Stimulated activated CD8-positive, alpha-beta memory T cell treated with anti-CD3 and anti-CD28 coated beads, Interleukin-4, amount 100 ng/mL, for 4 hours (primary cell): Measurements from ENCODE around the gene PAFAH1B1.
"Not testable (repeated sequence)": the region's sequence is repeated elsewhere in the genome, so short reads cannot be mapped to it uniquely, and the experiment has no call there.

ENCODE experiments used
- DNase-seq, 2 donors: peaks; one replicate each; pipeline ENCODE4 v3.0.0-alpha.2; 2020; ENCODE audit warnings: low read depth in 2 of 2, low spot score in 1 of 2

Gene PAFAH1B1

DNA sequence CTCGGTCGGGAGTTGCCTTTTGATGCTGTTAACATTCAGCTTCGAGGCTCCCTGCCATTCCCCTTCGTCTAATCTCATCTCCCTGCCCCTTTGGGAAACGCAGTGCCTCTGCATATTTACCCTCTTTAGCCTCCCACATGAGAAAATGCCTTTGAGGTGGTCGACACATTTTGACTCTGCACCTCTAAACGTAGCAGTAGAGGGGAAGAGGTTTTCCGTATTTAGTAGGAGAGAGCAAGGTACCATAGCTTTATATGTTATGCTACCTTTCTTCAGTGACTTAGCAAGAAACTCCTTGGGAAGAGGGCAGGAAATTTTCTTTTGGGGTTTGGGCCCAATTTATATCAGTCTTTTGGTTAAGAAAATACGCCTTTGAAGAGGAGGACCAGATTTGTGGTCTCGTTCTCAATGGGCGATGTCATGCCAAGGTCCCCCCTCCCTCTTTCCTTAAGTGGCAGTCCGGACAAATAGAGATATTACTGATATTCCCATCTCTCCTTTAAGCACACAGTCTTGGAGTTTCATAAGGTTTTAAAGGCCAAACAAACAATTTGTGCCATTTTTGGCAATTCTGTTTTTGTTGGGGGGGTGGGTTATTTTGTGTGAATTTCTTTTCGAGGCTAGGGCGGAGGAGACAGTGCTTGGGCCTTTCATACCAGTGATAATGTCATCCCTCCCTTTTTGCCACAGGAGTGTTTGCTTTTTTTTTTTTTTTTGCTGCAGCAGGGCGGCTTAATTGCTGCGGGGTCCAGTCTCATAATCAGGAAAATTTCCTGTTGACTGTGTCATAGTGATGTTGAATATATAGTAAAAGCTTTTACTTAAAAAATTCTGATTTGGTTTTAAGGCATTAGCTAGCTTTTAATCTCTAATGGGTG lies 1.5 kb downstream of the PAFAH1B1 start:
- DNase-seq: no peak

DNA sequence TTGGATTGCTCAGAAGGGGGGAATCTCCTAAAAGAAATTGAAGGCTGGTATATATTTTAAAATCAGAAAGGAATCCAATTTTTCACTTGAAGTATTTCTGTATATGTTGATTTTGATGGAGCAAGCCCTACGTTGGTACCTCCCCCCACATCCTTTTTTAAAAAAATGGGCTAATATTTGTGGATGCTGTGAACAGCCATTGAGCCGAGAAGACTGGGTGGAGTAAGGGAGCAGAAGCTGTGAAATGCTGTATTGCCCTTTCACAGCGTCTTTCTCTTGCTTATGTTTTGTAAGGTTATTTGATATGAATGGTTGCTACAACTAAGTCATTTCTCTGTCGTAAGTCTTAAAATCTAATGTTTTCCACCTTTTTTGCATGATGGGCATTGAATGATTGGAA lies 2.3 kb downstream of the PAFAH1B1 start:
- DNase-seq: no peak

DNA sequence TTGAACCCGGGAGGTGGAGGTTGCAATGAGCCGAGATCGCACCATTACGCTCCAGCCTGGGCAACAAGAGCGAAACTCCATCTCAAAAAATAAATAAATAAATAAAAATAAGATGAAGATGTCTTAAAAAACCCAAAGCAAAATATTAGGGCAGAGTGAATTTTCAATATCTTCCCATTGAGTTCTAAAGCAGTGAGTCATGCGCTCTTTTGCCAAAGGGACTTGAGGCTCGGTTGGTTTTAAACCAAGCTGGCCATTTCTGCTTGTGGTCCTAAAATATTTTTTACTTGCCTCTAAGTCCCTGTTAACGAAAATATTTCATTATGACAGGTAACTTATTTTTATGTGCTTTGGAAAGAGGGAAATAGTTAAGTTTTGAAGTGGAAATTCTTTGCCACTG lies 4.7 kb downstream of the PAFAH1B1 start:
- no peak for DNase-seq

DNA sequence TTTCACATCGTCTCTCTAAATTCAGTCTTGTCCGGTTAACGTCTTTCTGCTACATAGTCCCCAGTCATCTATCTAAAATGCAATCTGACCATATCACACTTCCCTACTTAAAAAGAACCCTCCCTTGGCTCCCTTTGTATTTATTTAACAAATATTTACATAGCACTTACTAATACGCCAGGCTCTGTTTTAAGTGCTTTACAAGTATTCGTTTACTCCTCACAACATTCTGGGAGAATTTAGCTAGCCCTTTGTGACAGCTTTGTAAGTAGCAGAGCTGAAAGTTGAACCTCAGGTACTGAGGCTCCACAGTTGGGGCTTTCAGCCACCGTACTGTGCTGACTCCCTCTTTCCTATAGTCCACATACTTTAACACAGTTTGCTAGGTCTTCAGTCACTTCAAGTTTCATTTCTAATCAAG lies 9.2 kb downstream of the PAFAH1B1 start:
- no peak for DNase-seq

DNA sequence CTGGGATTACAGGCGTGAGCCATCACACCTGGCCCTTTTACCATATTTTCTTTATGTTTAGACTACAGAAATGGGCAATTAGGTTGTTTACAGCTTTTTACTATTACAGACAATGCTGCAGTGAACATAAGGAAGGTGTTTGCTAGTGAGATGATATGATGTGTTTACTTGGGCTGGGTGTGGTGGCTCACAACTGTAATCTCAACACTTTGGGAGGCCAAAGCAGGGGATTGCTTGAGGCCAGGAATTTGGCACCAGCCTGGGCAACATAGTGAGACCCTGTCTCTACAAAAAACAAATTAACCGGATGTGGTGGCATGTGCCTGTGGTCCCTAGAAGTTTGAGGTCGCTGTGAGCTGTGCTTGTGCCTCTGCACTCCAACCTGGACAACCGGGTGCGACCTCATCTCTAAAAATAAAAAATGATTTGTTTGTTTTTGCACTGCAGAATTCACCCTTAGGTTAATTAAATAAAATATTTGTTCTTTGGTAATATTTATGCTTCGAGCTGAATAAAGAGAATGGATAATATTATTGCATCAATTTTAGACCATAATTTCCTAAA lies 15.0 kb downstream of the PAFAH1B1 start:
- DNase-seq: no peak

DNA sequence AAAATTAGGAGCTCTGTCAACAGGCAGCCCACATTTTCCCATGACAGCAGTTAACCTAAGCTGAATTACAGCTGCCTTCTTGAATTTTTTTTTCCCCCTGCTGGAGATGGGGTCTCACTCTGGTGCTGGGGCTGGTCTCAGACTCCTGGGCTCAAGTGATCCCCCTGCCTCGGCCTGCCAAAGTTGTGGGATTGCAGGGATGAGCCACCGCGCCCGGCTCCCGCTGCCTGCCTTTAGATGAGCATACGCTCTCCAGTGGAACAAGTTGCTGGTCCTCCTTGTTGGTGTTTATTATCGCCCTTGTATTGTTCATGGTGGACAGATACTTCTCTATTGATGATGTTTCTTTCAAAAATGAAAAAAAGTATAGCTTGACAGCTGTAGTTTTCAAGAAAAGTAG lies 15.6 kb downstream of the PAFAH1B1 start:
- no peak for DNase-seq

DNA sequence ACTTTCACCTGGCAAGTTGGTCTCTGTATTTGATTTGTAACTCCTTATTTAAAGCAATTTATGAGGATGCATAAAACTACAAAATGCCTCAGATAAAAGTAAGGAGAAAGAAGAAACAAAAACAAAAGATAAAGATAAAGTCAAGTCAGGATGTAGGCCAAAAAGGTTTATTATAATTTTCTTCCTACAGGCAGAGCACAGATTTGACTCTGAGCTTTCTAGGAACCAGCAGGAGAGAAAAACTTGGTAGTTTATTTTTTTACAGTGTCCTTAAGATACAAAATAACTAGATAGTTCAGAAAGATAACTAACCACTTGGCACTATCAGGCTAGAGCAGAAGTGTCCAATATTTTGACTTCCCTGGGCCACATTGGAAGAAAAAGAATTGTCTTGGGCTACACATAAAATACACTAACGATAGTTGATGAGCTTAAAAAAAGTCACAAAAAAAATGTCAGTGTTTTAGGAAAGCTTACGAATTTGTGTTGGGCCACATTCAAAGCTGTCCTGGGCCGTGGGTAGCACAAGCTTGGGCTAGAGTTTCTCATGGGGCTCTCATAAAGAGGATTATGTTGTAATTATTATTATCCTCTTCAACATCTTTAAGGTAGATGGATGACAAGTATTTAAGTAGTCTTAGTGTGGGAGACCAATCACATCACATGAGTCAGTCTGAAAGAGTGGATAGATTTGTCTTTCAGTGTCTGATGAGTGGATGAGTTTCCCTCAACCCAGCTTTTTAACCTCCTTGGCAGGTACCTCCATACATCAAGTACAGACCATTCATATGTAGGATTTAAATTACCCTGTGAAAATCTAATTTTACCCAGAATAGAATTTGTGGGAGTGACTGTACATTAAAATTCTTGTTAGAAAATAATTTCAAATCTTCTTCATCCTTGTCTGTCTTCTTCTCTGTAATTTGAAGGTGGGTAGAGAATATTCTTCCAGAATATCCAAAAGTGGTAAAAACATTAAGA lies 17.0 kb downstream of the PAFAH1B1 start:
- no peak for DNase-seq

DNA sequence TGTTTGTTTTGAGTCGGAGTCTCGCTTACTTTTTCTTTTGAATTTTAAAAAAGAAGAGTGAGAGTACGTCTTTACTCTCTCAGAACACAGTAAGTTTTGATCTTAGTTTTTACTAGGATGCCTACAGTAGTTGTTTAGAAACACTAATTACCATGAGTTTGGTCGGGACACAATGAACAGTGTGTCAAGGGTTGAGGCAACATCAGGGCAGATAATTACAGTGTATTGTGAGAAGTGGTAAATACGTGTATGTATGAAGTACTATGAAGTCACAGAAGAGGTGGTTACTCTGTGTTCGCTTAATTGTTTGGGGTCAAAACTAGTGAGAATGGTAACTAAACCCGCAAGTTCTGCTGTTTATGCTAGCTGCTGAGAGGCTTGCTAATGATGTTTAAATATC lies 18.2 kb downstream of the PAFAH1B1 start:
- DNase-seq: no peak

DNA sequence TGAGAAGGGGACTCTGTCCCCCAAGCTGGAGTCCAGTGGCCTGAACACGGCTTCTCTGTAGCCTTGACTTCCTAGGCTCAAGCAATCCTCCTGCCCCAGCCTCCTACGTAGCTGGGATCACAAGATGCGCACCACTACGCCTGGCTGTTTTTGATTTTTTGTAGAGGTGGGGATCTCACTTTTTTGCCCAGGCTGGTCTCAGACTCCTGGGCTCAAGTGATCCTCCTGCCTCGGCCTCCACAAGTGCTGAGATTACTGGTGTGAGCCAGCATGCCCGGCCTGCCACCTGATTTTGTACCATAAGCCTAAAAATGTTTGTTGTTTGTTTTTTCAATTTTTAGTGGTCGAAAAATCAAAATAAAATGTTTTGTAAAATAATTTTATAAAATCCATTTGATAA lies 19.2 kb downstream of the PAFAH1B1 start:
- no peak for DNase-seq

DNA sequence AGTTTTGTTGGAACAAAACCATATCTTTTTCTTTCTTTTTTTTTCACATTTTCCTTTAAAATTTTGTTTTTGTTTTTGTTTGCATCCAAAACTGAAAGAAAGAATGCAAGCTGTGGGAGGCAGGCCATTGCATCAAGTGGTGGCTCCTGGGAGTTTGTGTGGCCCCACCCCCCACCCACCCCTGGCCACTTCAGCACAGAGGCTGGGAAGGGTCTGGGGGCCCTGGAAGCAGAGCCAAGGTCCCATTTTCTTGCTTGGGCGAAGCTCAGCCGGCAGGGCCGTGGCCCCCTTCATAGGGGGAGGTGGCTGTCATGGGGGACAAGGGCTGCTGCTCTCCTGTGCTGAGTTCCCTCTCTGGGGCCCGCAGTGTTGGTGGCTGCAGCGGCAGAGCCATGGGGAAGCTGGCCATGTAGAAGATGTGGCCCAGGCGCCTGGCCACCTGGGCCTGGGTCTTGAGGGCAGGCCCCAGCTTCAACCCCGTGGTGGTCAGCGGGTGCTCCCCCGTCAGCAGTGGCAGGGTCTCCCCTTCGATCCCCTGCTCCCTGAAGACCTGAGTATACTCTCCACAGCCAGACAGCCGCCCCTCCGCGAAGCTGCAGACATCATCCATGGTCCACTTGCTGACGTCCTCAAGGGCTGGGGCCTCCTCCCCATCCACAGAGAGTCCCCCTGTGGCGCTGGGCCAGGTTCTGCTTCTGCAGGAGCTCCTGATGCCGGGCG lies 19.8 kb downstream of the PAFAH1B1 start:
- DNase-seq: no peak

DNA sequence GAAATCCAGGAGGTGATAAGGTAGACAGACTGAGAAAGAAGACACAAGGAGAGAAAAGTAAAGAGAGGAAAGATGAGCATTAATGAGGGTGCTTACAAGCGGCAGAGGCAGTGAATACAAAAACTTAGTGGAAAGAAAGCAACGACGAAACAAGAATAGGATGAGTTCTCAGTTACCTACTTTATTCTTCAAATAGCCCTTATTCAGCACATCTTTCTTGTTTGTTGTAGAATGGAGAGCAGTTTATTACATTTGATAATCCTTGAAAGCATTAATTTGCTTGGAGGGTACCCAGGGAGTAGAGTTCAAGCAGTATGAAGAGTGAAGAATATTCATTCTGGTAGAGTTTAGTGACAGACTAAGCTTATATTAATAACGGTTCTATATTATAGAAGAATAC lies 22.4 kb downstream of the PAFAH1B1 start:
- DNase-seq: no peak

DNA sequence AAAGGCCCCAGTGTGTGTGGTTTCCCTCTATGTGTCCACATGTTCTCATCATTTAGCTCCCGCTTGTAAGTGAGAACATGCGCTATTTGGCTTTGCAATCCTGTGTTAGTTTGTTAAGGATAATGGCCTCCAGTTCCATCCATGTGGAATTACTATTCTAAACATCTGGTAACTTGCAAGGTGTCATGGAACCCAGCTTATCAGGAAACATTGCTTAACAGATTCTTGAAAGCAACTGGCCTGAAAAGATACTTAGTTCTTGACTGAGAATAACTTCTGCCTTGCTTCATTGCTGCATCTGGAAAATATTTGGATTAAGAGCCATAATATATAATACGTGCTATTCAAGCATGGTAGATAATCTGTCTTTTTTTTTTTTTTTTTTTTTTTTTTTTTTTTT lies 27.8 kb downstream of the PAFAH1B1 start:
- no peak for DNase-seq

DNA sequence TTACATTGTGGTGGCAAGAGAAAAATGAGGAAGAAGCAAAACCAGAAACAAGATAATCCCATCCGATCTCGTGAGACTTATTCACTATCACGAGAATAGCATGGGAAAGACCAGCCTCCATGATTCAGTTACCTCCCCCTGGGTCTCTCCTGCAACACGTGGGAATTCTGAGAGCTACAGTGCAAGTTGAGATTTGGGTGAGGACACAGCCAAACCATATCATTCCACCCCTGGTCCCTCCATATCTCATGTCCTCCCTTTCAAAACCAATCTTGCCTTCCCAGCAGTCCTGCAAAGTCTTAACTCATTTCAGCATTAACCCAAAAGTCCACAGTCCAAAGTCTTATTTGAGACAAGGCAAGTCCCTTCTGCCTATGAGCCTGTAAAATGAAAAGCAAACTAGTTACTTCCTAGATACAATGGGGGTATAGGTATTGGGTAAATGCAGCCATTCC lies 28.5 kb downstream of the PAFAH1B1 start:
- DNase-seq: not testable (repeated sequence)

DNA sequence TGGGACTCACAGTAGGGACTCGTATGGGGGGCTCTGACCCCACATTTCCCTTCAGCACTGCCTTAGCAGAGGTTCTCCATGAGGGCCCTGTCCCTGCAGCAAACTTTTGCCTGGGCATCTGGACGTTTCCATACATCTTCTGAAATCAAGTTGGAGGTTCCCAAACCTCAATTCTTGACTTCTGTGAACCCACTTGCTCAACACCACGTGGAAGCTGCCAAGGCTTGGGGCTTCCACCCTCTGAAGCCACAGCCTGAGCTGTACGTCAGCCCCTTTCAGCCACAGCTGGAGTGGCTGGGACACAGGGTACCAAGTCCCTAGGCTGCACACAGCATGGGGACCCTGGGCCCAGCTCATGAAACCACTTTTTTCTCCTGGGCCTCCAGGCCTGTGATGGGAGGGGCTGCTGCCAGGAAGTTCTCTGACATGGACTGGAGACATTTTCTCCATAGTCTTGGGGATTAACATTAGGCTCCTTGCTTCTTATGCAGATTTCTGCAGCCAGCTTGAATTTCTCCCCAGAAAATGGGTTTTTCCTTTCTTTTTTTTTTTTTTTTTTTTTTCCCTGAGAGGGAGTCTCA lies 29.4 kb downstream of the PAFAH1B1 start:
- DNase-seq: not testable (repeated sequence)

DNA sequence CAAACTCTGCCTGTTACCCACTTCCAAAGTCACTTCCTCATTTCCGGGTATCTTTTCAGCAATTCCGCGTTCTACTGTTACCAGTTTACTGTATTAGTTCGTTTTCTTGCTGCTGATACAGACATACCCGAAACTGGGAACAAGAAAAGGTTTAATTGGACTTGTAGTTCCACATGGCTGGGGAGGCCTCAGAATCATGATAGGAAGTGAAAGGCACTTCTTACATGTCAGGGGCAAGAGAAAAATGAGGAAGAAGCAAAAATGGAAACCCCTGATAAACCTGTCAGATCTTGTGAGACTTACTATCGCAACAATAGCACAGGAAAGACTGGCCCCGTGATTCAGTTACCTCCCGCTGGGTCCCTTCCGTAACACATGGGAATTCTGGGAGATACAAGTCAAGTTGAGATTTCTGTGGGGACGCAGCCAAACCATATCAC lies 30.9 kb downstream of the PAFAH1B1 start:
- DNase-seq: no peak

DNA sequence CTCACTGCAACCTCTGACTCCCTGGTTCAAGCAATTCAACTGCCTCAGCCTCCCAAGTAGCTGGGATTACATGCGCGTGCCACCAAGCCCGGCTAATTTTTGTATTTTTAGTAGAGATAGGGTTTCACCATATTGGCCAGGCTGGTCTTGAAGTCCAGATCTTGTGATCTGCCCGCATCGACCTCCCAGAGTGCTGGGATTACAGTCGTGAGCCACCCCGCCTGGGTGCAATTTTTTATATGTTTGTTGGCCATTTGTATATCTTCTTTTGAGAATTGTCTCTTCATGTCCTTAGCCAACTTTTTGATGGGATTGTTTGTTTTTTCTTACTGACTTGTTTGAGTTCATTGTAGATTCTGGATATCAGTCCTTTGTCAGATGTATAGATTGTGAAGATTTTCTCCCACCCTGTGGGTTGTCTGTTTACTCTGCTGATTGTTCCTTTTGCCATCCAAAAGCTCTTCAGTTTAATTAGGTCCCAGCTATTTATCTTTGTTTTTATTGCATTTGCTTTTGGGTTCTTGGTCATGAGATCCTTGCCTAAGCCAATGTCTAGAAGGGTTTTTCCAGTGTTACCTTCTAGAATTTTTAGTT lies 33.3 kb downstream of the PAFAH1B1 start:
- not testable (repeated sequence) for DNase-seq

DNA sequence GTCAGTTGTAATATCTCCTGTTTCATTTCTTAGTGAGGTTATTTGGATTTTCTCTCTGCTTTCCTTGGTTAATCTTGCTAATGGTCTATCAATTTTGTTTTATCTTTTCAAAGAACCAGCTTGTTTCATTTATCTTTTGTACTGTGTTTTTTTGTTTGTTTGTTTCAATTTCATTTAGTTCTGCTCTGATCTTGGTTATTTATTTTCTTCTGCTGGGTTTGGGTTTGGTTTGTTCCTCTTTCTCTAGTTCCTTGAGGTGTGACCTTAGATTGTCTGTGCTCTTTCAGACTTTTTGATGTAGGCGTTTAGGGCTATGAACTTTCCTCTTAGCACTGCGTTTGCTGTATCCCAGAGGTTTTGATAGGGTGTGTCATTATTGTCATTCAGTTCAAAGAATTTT lies 35.5 kb downstream of the PAFAH1B1 start:
- DNase-seq: not testable (repeated sequence)

DNA sequence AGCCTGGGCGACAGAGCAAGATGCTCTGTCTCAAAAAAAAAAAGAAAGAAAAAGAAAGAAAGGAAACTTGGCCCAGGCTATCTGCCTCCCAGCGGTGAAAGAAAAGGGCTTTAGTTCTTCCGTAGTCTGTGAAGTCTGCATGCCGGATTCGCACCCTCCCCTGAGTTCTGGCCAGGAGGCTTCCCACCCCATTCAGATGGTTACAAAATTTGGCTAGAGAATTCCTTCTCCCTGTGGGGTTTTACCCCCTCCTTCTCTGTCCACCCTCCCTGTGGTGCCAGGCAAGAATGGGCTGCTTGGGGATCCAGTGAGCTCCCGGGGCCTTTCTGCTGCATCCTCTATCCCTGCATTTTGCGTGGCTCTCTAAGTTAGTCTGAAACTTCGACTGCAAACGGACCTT lies 37.8 kb downstream of the PAFAH1B1 start:
- DNase-seq: no peak

DNA sequence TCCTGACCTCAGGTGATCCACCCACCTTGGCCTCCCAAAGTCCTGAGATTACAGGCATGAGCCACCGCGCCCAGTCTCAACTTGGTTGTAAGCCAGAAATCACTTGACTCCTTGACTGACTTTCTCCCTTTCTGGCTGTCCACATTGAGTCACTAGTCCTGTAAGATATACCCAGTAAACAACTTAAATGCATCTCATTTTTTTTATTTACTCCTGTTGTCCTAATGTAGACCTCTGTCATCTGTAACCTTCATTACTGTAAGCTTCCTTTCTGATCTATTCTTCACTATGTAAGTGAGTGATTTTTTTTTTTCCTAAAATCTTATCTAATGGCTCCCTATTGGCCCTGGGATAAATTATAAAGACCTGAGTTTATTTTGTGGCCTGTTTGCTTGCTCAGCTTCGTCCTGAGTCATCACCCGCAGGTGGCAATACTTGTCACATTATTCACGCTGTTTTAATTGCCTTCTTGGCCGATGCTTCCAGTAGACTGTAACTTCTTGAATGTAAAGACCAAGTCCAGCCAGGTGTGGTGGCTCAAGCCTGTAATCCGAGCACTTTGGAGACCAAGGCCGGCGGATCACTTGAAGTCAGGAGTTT lies 41.0 kb downstream of the PAFAH1B1 start:
- no peak for DNase-seq

DNA sequence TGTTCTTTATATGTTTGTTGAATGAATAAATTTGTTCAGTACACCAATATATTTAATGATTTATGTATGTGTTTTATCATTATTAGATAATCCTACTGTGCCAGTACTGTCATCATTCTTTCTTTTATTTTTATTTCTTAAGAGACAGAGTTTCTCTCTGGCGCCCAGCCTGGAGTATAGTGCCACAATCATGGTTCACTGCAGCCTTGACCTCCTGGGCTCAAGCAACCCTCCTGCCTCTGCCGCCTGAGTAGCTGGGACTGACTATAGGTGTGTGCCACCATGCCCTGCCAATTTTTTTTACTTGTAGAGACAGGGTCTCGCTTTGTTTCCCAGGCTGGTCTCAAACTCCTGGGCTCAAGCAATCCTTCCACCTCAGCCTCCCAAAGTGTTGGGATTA lies 41.8 kb downstream of the PAFAH1B1 start:
- no peak for DNase-seq
